ACC112 (cell line): ENCODE results near the gene TULP1.

Source experiments
- H2AFZ ChIP-seq: fragments of 200-600 bp; sonication (generic); one replicate; pipeline ENCODE4 v1.6.0; 2017; ENCODE audit warnings: antibody characterized with exemption, low read length; ENCODE audit not compliant: unreplicated experiment
- H3K27ac ChIP-seq: fragments of 200-600 bp; sonication (generic); 2 replicates; pipeline ENCODE4 v1.5.1; 2014; ENCODE audit warnings: low read depth, mild to moderate bottlenecking, antibody characterized with exemption, low read length, moderate library complexity
- H3K27me3 ChIP-seq: fragments of 200-600 bp; sonication (generic); 2 replicates; pipeline ENCODE4 v1.6.1; 2014; ENCODE audit warnings: mild to moderate bottlenecking, antibody characterized with exemption, low read length, moderate library complexity, mixed read lengths; ENCODE audit not compliant: insufficient read depth
- H3K36me3 ChIP-seq: fragments of 200-600 bp; sonication (generic); 2 replicates; pipeline ENCODE4 v1.6.1; 2016; ENCODE audit warnings: mild to moderate bottlenecking, antibody characterized with exemption, low read length, moderate library complexity, mixed read lengths; ENCODE audit not compliant: insufficient read depth
- H3K4me1 ChIP-seq: fragments of 200-600 bp; sonication (generic); one replicate; pipeline ENCODE4 v1.6.1; 2016; ENCODE audit warnings: low read length, mixed read lengths; ENCODE audit not compliant: insufficient read depth, unreplicated experiment, control insufficient read depth
- H3K4me3 ChIP-seq: fragments of 200-600 bp; sonication (generic); 2 replicates; pipeline ENCODE4 v1.5.1; 2014; ENCODE audit warnings: mild to moderate bottlenecking, low read depth, low read length
- H3K79me2 ChIP-seq: fragments of 200-600 bp; sonication (generic); one replicate; pipeline ENCODE4 v1.6.0; 2016; ENCODE audit warnings: low read length; ENCODE audit not compliant: control insufficient read depth, unreplicated experiment, insufficient read depth

Gene TULP1

GRCh38 chr6:35473075-35473849, 39.4 kb downstream of the TULP1 start:
- Histone ChIP-seq H3K79me2 (peaks cover 39% of the 10 kb centered on the region), H3K4me3 (no peak overlapping the region), H3K36me3 (peaks cover 35% of the 10 kb centered on the region), H3K27ac (no peak overlapping the region), H3K27me3 (no peaks in the 10 kb centered on the region), H3K4me1 (peaks cover 20% of the 10 kb centered on the region), H2AFZ (no peak overlapping the region)

GRCh38 chr6:35471836-35472345, 40.8 kb downstream of the TULP1 start:
- Histone ChIP-seq H3K4me1 (peaks cover 20% of the 10 kb centered on the region), H2AFZ (no peak overlapping the region), H3K79me2 (peaks cover 40% of the 10 kb centered on the region), H3K4me3 (peak overlapping the region; percentile 0; the same call in 1 of the 2 replicates), H3K27ac (peak overlapping the region; percentile 3; the same call in 1 of the 2 replicates), H3K27me3 (no peaks in the 10 kb centered on the region), H3K36me3 (peaks cover 35% of the 10 kb centered on the region)

DNA sequence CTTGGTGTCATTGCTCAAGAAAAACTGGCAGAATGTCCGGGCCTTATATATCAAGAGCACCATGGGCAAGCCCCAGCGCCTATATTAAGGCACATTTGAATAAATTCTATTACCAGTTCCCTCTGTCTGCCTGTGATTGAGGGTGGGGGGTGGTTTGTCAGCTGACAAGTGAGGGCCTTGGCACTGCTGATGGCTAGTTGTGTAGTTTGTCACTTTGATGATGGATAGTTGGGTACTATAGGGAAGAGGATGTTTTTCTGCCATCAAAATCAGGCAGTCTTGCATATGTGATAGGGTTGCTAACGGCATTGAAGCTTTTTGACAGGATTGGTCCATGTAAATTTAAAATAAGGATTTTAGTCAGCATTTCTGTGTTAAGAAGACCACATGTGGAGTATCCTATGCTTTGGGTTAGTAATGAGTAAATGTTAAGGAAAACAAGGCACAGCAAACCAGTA, 42.0 kb downstream of the TULP1 start:
- peak overlapping the region; percentile 47 for H3K27ac ChIP-seq
- H3K4me1 ChIP-seq, result peaks cover 20% of the 10 kb centered on the region
- H3K4me3 ChIP-seq, result peak overlapping the region; percentile 99
- H2AFZ ChIP-seq, result no peak overlapping the region
- H3K36me3 ChIP-seq, result peaks cover 35% of the 10 kb centered on the region
- no peaks in the 10 kb centered on the region for H3K27me3 ChIP-seq
- peaks cover 40% of the 10 kb centered on the region for H3K79me2 ChIP-seq

- peaks cover 20% of the 10 kb centered on the region for H3K4me1 ChIP-seq
- peak overlapping the region; percentile 99 for H3K4me3 ChIP-seq
- no peak overlapping the region for H2AFZ ChIP-seq
- no peaks in the 10 kb centered on the region for H3K27me3 ChIP-seq
- H3K36me3 ChIP-seq, result peaks cover 35% of the 10 kb centered on the region
- H3K79me2 ChIP-seq, result peaks cover 40% of the 10 kb centered on the region
- peak overlapping the region; percentile 78 for H3K27ac ChIP-seq
These were observed 42.7 kb downstream of the TULP1 start for GRCh38 chr6:35469751-35470662.

GRCh38 chr6:35468980-35469750, 43.5 kb downstream of the TULP1 start:
- Histone ChIP-seq H3K27me3 (no peaks in the 10 kb centered on the region), H3K36me3 (peaks cover 35% of the 10 kb centered on the region), H2AFZ (no peak overlapping the region), H3K4me1 (peaks cover 20% of the 10 kb centered on the region), H3K27ac (peak overlapping the region; percentile 78), H3K4me3 (peak overlapping the region; percentile 99), H3K79me2 (peaks cover 40% of the 10 kb centered on the region)

DNA sequence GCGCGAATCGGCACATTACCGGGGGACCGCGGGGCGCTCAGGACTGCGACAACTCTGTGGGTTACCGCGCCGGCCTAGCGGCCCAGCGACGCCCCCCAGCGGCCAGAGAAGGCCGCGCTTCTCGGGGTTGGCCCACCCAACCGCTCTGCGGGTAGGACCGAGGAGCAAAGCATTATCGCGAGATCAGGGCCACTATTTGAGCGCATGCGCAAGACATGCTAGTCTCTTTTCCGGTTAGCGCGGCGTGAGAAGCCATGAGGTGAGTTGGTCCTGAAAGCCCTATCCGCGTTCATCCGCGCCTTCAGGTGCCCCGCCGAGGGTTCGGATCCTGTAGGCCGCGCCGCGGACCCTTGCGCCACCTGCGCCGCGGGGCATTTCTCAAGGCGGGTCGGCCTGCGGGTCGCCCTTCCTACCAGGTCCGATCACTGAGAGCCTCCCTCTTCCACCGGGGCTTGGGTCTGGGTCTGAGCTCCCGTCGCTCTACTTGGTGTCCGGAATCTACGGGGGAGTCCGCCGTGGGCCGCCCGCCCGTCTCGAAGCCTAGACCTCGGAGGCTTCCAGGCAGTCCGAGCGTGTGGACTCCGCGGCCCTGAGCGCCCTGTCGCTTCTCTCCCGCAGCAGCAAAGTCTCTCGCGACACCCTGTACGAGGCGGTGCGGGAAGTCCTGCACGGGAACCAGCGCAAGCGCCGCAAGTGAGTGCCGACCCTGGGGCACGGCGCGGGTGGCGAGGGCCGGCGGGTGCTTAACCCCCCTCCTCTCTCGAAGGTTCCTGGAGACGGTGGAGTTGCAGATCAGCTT, 44.3 kb downstream of the TULP1 start, which contains the start of gene RPL10A:
RPL10A (plus strand) TSS at position 221 of the 799 bp plus-strand sequence; CDS start at position 255, 34 bp downstream.
- H3K27me3 ChIP-seq, result no peaks in the 10 kb centered on the region
- peaks cover 40% of the 10 kb centered on the region for H3K79me2 ChIP-seq
- peak within 1 kb of the TSS; percentile 78 for H3K27ac ChIP-seq
- H2AFZ ChIP-seq, result peak within 1 kb of the TSS; percentile 19
- peaks cover 35% of the 10 kb centered on the region for H3K36me3 ChIP-seq
- H3K4me1 ChIP-seq, result peaks cover 20% of the 10 kb centered on the region
- peak within 1 kb of the TSS; percentile 99 for H3K4me3 ChIP-seq

DNA sequence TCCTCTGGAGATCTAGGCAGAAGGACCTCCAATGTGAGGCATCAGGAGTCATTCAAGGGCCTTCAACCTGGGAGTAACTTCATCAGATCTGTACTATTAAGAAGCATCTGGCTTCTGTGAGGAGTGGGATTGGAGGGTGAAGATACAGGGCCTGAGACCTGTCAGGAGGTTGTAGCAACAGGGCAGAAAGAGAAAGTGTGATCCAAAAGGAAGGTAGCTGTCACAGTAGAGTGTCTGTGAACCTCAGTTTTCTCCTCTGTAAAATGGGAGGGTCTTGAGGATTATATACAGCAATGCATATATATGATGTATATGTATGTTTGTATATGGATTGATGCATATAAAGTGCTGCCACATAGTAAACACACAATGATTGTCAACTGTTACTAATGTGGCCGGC, 47.0 kb downstream of the TULP1 start:
- H3K27me3 ChIP-seq, result no peaks in the 10 kb centered on the region
- H3K4me3 ChIP-seq, result no peak overlapping the region
- H3K36me3 ChIP-seq, result peaks cover 20% of the 10 kb centered on the region
- peaks cover 25% of the 10 kb centered on the region for H3K79me2 ChIP-seq
- H2AFZ ChIP-seq, result no peak overlapping the region
- H3K27ac ChIP-seq, result no peak overlapping the region
- peaks cover 3% of the 10 kb centered on the region for H3K4me1 ChIP-seq

DNA sequence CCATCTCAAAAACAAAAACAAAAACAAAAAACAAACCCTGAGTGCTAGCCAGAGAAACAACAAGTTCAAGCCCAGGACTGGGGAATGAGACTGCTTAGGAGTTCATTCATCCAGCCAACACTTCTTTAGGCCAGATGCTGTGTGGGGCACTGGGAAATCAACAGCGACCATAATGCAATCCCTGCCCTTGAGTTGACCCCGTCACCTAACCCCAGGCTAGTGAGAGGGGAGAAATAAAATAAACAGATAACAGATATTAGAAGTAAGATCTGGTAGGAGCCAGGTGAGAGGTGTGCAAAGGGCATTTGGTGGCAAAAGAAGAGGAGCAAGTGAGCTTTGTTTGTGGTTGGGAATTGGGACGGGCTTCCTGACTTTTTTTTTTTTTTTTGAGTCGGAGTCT, 49.4 kb downstream of the TULP1 start:
- H3K4me1 ChIP-seq, result no peaks in the 10 kb centered on the region
- H3K4me3 ChIP-seq, result no peak overlapping the region
- H3K27ac ChIP-seq, result no peak overlapping the region
- peaks cover 1% of the 10 kb centered on the region for H3K79me2 ChIP-seq
- H3K27me3 ChIP-seq, result no peaks in the 10 kb centered on the region
- H2AFZ ChIP-seq, result no peak overlapping the region
- no peaks in the 10 kb centered on the region for H3K36me3 ChIP-seq

DNA sequence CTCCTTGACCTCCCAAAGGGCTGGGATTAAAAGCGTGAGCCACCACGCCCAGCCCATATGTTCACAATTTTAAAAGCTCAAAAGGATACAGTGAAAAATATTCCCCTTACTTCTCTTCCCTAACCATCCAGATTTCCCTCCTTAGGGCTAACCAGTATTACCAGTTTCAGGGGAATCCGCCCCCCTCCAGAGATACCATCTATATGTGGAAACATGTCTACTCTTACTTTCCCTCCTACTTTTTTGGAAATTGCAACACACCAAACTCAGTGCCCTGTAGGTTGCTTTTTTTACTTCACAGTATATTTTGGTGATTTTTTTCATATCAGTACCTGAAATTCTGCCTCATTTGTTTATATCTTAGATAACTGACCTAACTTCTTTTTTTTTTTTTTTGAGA, 51.4 kb downstream of the TULP1 start:
- H3K79me2 ChIP-seq, result no peaks in the 10 kb centered on the region
- no peaks in the 10 kb centered on the region for H3K27me3 ChIP-seq
- no peak overlapping the region for H3K4me3 ChIP-seq
- no peak overlapping the region for H2AFZ ChIP-seq
- H3K4me1 ChIP-seq, result no peaks in the 10 kb centered on the region
- H3K27ac ChIP-seq, result no peak overlapping the region
- H3K36me3 ChIP-seq, result no peaks in the 10 kb centered on the region
